GM10248 (cell line): ENCODE measurements around the gene TEN1.

ENCODE experiments used
- CTCF ChIA-PET: fragments of 300-600 bp; sonication (Branson Sonifier 250); formaldehyde crosslinking; extraction: SDS; loops from one replicate; lab custom pipeline; 2021; ENCODE audit warnings: antibody characterized with exemption; lab: Yijun Ruan, JAX
- POLR2A ChIA-PET: fragments of 350-650 bp; sonication (Branson Sonifier 250); formaldehyde crosslinking; extraction: SDS; loops from one replicate; lab custom pipeline; 2020; ENCODE audit warnings: antibody characterized with exemption; lab: Yijun Ruan, JAX
- DNase-seq: peaks from one replicate; pipeline ENCODE4 v3.0.0; 2012; ENCODE audit errors: extremely low spot score
- TF ChIP-seq, protein P1 (sequence below): IDR thresholded peaks from 2 replicates; pipeline ENCODE4 v1.5.1; 2012; ENCODE audit warnings: mild to moderate bottlenecking, low read depth; ENCODE audit errors: extremely low read depth, missing control alignments, control extremely low read depth

TEN1 gene

DNA sequence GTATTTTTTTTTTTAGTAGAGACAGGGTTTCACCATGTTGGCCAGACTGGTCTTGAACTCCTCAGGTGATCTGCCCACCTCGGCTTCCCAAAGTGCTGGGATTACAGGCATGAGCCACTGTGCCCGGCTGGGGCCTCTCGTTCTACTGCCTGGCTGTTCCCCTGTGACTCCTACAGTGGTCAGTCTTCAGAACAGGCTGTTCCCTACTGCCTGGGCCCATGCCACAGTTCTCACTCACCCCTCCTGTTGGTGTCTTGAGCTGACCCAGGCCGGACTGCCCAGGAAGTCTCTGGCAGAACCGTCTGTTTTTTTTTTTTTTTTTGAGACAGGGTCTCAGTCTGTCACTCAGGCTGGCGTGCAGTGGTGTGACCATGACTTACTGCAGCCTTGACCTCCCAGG is 24.9 kb downstream of the TEN1 start:
- CTCF ChIA-PET: interaction anchor here (0.8 to 17.8 kb wide), 16 partner anchors 9 to 297 kb away, joined by 3 to 266 read pairs (median 4); partner anchors contain the start of genes ACOX1, MRPL38 and TEN1
- DNase-seq: no peak
- POLR2A ChIA-PET: interaction anchor here (0.6 to 0.7 kb wide), 2 partner anchors 25 to 567 kb away, joined by 3 to 4 read pairs; partner anchors contain the start of genes ACOX1 and TEN1
- TF ChIP-seq, protein P1, sequence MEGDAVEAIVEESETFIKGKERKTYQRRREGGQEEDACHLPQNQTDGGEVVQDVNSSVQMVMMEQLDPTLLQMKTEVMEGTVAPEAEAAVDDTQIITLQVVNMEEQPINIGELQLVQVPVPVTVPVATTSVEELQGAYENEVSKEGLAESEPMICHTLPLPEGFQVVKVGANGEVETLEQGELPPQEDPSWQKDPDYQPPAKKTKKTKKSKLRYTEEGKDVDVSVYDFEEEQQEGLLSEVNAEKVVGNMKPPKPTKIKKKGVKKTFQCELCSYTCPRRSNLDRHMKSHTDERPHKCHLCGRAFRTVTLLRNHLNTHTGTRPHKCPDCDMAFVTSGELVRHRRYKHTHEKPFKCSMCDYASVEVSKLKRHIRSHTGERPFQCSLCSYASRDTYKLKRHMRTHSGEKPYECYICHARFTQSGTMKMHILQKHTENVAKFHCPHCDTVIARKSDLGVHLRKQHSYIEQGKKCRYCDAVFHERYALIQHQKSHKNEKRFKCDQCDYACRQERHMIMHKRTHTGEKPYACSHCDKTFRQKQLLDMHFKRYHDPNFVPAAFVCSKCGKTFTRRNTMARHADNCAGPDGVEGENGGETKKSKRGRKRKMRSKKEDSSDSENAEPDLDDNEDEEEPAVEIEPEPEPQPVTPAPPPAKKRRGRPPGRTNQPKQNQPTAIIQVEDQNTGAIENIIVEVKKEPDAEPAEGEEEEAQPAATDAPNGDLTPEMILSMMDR: no peak

DNA sequence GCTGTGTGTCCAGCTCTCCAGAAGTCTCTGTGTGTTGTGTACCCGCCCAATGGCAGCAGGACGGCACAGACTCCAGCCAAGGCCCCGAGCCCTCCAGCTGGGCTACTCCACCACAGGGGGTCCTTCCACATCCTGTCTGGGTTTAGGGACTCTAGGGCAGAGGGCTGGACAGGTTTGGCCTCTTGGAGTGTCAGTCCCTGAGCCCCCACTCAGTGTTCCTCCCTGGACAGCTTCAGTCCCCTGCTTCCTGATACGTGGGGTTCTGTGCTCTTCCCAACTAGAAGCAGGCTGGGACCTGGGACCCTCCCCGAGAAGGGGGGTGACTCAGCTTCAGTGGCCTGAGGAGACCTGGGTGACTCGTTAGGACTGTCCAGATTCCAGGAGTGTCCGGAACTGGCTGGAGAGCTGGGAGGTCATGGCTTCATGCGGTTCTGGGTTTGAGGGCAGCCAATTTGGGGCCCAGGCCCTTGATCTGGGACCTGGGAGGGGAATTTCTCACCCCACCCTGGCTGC is 25.8 kb downstream of the TEN1 start:
- TF ChIP-seq, protein P1: no peak
- DNase-seq: no peak
- POLR2A ChIA-PET: no interaction called here
- CTCF ChIA-PET: interaction anchor here (0.9 to 17.8 kb wide), 30 partner anchors 1 to 299 kb away, joined by 3 to 266 read pairs (median 4); partner anchors contain the start of genes ACOX1, CDK3, MRPL38 and TEN1

DNA sequence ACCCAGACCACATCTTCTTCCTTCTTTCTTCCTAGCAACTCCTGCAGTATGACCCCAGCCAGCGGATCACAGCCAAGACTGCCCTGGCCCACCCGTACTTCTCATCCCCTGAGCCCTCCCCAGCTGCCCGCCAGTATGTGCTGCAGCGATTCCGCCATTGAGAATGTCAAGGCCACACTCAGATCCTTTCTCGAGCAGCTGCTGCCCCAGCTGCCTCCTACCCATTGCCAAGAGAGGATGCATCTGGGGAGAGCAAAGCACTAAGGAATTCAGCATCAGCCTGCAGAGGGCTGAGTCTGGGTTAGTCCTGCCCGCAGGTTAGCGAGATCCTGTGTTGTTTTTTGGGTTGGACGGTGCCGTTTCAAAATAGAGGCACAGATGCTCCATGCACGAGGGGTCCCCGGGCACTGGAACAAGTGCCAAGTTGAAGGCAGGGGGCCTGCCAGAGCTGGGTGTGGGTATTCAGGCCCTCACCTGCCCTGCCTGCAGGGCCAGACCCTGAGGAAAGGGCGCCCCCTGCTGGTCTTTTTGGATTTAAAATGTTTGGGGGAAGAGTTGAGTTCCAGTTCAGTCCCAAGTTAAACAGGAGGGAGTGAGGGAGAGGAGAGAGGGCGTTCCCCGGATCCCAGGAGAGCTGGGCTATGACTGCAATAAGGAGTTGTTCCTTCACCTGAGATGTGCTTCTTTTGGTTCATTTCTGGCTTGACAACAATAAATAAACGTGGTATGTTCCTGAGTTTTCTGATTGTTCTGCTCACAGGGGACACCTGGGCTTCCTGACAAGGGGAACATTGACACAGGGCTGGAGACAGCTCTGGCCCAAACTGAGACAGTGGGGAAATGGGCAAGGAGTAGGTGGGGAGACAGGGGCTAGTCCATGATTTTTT is 26.5 kb downstream of the TEN1 start:
- DNase-seq: peak; percentile 87
- POLR2A ChIA-PET: no interaction called here
- TF ChIP-seq, protein P1: peak; percentile 68
- CTCF ChIA-PET: interaction anchor here (0.6 to 17.8 kb wide), 32 partner anchors 2 to 298 kb away, joined by 3 to 266 read pairs (median 4); partner anchors contain the start of genes CDK3, FBF1, MRPL38 and SRP68

DNA sequence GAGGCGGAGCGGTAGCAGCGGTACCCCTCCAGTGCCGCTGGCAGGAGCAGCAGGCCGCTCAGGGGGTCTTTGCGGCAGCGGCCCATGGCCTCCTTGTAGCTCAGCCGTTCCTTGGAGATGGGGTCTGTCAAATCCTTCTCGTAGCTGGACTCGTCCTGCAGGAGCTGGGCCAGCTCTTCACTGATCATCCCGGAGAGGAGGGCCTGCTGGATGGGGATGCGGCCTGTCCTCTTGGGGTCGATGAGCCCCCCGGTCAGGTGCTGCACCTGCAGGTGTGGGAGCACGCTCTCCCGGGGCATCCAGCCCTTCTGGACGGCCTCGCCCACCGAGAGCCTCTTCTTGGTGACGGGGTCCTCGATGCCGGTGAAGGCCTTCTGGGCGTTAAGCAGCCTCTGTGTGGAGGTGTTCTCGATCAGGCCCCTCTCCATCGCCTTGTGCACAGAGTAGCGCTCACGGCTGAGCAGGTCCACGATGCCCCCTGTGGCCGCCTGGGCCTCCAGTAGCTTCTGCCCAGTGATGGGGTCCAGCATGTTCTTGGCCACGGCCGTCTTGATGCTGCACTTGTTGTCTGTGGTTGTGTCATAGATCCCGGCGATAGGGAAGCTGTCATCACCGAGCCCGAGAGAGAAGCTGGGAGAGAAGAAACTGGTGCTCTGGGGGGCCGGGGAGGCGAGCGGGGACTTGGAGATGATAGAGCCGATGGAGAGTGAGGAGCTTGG is 28.2 kb downstream of the TEN1 start:
- no peak for DNase-seq
- ChIA-PET POLR2A (no interaction called here), CTCF (interaction anchor here (0.8 to 17.8 kb wide), 10 partner anchors 4 to 280 kb away, joined by 3 to 266 read pairs (median 4); partner anchors contain the start of genes CDK3, MRPL38 and TRIM65)
- TF ChIP-seq, protein P1: no peak

DNA sequence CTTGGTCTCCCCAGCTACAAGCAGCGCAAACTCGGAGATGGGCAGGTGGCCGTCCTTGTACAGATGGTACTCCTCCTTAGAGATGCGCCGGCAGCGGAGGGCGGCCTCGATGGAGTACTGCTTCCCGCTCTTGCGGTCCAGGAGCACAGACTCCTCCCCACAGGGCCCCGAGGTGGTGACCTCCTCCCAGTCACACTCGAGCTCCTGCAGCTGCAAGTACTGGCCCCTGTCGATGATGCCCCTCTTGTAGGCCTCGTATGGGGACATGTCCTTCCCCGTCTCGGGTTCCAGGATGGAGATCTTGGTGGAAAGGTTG is 28.8 kb downstream of the TEN1 start:
- POLR2A ChIA-PET: no interaction called here

More for the DNA sequence above, 28.8 kb downstream of the TEN1 start:
- TF ChIP-seq, protein P1: no peak
- no peak for DNase-seq
- CTCF ChIA-PET: interaction anchor here (0.8 to 17.8 kb wide), 9 partner anchors 4 to 379 kb away, joined by 3 to 266 read pairs (median 4); partner anchors contain the start of genes CDK3, MRPL38 and TRIM65
